Cardiac muscle cell (in vitro differentiated cells and primary cell): Measurements from ENCODE around the gene ST8SIA4. TPM values are rescaled to one million over a fixed set of nuclear protein-coding genes. Genes with fewer than 3 reads are reported as not detected.

ENCODE experiments used
- DNase-seq, 2 donors: peaks; one replicate each; pipeline versions ENCODE4 v3.0.0 to v3.0.0-alpha.2; 2010 to 2017; ENCODE audit warnings: low read depth in 1 of 2, low spot score in 1 of 2
- H3K27ac ChIP-seq: fragments of 200-600 bp; sonication (generic); 2 replicates; pipeline ENCODE4 v1.5.1; 2016
- H3K27me3 ChIP-seq: fragments of 200-600 bp; sonication (generic); 2 replicates; pipeline ENCODE4 v1.6.0; 2016; ENCODE audit warnings: control low read depth
- H3K36me3 ChIP-seq: fragments of 200-600 bp; sonication (generic); 2 replicates; pipeline ENCODE4 v1.5.1; 2016; ENCODE audit warnings: control low read depth
- H3K4me1 ChIP-seq: fragments of 200-600 bp; sonication (generic); 2 replicates; pipeline ENCODE4 v1.8.1; 2017; ENCODE audit warnings: low read depth, mild to moderate bottlenecking, mixed run types
- H3K4me3 ChIP-seq: fragments of 200-600 bp; sonication (generic); 2 replicates; pipeline ENCODE4 v1.5.1; 2016; ENCODE audit warnings: mild to moderate bottlenecking
- H3K9me3 ChIP-seq: fragments of 200-600 bp; sonication (generic); 2 replicates; pipeline ENCODE4 v1.5.1; 2017; ENCODE audit warnings: low read depth, mild to moderate bottlenecking, control low read depth
- polyA plus RNA-seq: library from polyadenylated mRNA; unstranded; fragments of >200 nt; fragmentation: Nextera tagmentation; extraction: Ambion mirVana; gene quantifications from 2 replicates; pipeline ENCODE4 v1.2.1, GENCODE V29; 2016
- total RNA-seq: library from RNA; depleted of rRNA; stranded (reverse); fragments of >200 nt; gene quantifications from 2 replicates; pipeline ENCODE4 v1.2.3, GENCODE V29; 2016
- TF ChIP-seq, protein P1 (sequence below): IDR thresholded peaks from 2 replicates; pipeline ENCODE4 v1.5.1; 2012; ENCODE audit warnings: low read depth, mild to moderate bottlenecking, low read length

Gene ST8SIA4
- total and polyA plus RNA-seq, 2 experiments from 2014 or later = 0.02 to 0.06 TPM

DNA sequence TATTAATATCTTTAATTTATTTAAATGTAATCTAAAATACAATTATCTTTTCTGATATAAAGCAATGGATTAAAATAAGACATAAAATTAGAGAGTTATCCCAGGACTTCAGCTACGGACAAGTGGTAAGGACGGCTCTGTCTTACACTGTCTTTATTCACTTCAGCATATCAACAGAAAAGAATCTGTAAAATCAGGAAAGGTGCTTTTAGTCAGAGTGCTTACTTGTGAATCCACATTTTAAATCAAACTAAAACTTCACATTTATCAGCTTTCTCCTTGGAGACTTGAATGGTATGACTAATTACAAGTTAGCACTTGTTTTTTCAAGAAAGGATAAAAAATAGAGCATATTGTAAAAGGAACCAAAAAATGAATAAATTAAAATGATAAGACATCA lies 39.3 kb downstream of the ST8SIA4 start:
- TF ChIP-seq, protein P1, sequence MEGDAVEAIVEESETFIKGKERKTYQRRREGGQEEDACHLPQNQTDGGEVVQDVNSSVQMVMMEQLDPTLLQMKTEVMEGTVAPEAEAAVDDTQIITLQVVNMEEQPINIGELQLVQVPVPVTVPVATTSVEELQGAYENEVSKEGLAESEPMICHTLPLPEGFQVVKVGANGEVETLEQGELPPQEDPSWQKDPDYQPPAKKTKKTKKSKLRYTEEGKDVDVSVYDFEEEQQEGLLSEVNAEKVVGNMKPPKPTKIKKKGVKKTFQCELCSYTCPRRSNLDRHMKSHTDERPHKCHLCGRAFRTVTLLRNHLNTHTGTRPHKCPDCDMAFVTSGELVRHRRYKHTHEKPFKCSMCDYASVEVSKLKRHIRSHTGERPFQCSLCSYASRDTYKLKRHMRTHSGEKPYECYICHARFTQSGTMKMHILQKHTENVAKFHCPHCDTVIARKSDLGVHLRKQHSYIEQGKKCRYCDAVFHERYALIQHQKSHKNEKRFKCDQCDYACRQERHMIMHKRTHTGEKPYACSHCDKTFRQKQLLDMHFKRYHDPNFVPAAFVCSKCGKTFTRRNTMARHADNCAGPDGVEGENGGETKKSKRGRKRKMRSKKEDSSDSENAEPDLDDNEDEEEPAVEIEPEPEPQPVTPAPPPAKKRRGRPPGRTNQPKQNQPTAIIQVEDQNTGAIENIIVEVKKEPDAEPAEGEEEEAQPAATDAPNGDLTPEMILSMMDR = no peak
- Histone ChIP-seq H3K27ac (no peak overlapping the region), H3K9me3 (no peaks in the 10 kb centered on the region), H3K4me1 (no peaks in the 10 kb centered on the region), H3K27me3 (no peaks in the 10 kb centered on the region), H3K4me3 (no peak overlapping the region), H3K36me3 (no peaks in the 10 kb centered on the region)
- DNase-seq = no peak

DNA sequence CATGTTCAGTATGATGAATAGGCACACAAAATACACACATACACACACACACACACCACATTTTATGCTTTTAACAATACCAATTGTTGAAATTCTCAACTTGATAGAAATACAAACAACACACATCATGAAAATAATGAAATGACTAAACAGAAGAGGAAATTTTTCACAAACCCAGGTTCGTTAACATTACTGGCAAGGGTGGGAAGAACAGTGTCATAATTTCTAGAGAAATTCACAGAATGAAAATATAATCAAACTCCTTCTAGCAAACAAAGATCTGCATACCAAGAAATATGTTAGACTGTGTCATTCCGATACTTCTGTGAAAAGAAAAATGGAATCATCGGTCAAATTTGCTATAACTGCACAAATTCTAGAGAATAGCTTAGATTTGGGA lies 41.9 kb downstream of the ST8SIA4 start:
- TF ChIP-seq, protein P1 = no peak
- Histone ChIP-seq H3K27me3 (no peaks in the 10 kb centered on the region), H3K36me3 (no peaks in the 10 kb centered on the region), H3K27ac (no peak overlapping the region), H3K4me1 (no peaks in the 10 kb centered on the region), H3K4me3 (no peak overlapping the region), H3K9me3 (no peaks in the 10 kb centered on the region)
- no peak for DNase-seq

DNA sequence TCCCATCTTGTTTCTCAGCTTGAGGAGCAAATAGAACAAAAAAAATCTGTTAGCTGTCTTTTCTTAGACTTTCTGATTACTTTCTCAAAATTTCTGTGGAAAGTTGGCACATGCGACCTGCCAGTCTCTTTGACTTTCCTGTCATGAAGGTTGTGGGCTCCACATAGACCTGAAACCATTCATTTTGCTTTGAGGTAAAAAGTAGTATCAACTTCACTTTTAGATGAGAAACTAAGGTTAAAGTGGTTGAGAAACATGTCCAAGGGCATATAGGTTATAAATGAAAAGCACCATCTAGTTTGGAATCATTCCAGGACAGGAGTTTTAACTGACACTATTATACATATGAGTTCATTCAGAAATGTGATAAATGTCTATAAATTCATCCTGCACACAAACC lies 42.7 kb downstream of the ST8SIA4 start:
- H3K36me3 ChIP-seq = no peaks in the 10 kb centered on the region
- TF ChIP-seq, protein P1 = no peak
- H3K27me3 ChIP-seq = no peaks in the 10 kb centered on the region
- no peaks in the 10 kb centered on the region for H3K4me1 ChIP-seq
- DNase-seq = no peak
- H3K9me3 ChIP-seq = no peaks in the 10 kb centered on the region
- H3K4me3 ChIP-seq = no peak overlapping the region
- H3K27ac ChIP-seq = no peak overlapping the region

DNA sequence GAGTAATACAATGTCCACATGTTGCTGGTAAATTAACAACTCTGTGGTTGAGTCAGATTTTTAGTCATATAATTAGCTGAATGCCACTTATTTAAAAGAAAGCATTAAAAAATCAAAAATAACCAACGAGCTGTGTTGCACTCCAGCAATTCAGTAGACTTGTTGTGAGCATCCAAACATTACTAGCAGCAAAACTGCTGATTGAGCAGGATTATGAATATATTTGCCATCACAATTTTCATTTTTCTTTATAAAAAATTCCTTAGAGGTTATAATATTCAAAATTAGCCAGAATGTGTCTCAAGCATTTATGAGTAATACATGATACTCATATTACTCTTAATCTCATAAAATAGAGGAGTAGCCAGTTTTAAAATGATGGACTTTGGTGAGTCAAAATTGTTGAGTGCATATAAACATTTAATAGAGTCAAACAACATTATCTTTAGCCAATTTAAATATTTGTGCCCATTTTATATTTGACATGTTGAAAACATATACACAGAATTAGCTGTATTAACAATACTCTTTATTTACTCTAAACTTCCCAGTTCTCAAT lies 44.0 kb downstream of the ST8SIA4 start:
- no peaks in the 10 kb centered on the region for H3K27me3 ChIP-seq
- TF ChIP-seq, protein P1 = no peak
- DNase-seq = no peak
- no peaks in the 10 kb centered on the region for H3K36me3 ChIP-seq
- H3K27ac ChIP-seq = no peak overlapping the region
- H3K9me3 ChIP-seq = no peaks in the 10 kb centered on the region
- no peak overlapping the region for H3K4me3 ChIP-seq
- no peaks in the 10 kb centered on the region for H3K4me1 ChIP-seq

DNA sequence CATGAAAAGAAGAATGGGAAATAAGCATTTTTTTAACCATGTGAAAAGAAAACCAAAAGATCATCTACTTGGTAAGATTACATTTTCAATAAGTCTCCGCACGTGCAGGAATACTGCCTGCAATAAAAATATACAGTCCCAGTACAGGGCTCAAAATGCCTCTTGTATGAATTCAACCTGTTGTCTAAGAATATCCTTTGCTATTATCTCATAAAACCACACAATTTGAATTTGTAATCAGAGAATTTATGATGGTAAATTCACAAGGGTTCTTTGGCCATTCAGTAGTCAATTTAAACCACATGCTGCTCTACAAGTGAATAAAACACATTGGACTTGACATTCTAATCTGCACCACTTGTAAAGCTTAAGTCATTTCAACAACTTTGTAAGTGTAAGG lies 46.6 kb downstream of the ST8SIA4 start:
- no peaks in the 10 kb centered on the region for H3K27me3 ChIP-seq
- no peak overlapping the region for H3K4me3 ChIP-seq
- DNase-seq = peak in 1 of 2 donors; percentile 17
- TF ChIP-seq, protein P1 = no peak
- no peaks in the 10 kb centered on the region for H3K9me3 ChIP-seq
- H3K27ac ChIP-seq = no peak overlapping the region
- no peaks in the 10 kb centered on the region for H3K4me1 ChIP-seq
- H3K36me3 ChIP-seq = no peaks in the 10 kb centered on the region
